ENCODE measurements around the gene U2AF2.
A peak's percentile ranks its signal among the peaks of the same experiment; 100 is the strongest.

Gene U2AF2

GRCh38 chr19:55632463-55632834 lies 22.4 kb upstream of the U2AF2 start:
- peak; percentile 86 to 98 for DNase-seq
- intact Hi-C loops (cut with DNase I; ENCODE audit: low total_unique reads) = loop anchor here (5.0 to 10.0 kb wide), 2 partner anchors 35 to 228 kb away; partner anchors contain the start of genes FIZ1 and UBE2S
- no peaks in the 10 kb centered on the region for H3K9me3 ChIP-seq

GRCh38 chr19:55633861-55634260 lies 21.0 kb upstream of the U2AF2 start:
- H3K4me3 ChIP-seq = no peak overlapping the region
- H3K27ac ChIP-seq = peak overlapping the region in 1 of 2 donors; percentile 100
- TF ChIP-seq, protein P1, sequence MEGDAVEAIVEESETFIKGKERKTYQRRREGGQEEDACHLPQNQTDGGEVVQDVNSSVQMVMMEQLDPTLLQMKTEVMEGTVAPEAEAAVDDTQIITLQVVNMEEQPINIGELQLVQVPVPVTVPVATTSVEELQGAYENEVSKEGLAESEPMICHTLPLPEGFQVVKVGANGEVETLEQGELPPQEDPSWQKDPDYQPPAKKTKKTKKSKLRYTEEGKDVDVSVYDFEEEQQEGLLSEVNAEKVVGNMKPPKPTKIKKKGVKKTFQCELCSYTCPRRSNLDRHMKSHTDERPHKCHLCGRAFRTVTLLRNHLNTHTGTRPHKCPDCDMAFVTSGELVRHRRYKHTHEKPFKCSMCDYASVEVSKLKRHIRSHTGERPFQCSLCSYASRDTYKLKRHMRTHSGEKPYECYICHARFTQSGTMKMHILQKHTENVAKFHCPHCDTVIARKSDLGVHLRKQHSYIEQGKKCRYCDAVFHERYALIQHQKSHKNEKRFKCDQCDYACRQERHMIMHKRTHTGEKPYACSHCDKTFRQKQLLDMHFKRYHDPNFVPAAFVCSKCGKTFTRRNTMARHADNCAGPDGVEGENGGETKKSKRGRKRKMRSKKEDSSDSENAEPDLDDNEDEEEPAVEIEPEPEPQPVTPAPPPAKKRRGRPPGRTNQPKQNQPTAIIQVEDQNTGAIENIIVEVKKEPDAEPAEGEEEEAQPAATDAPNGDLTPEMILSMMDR (IDR thresholded peaks at IDR 0.05) = no peak
- intact Hi-C loops (cut with DNase I; ENCODE audit: low total_unique reads) = loop anchor here (5.0 to 10.0 kb wide), 2 partner anchors 37 to 229 kb away; partner anchors contain the start of genes FIZ1 and UBE2S
- H3K27me3 ChIP-seq = no peaks in the 10 kb centered on the region
- H3K9me3 ChIP-seq = no peaks in the 10 kb centered on the region
- no peak for DNase-seq
- H3K4me1 ChIP-seq = peaks cover 5 to 38% (median 31%) of the 10 kb centered on the region in 4 donors
- H3K36me3 ChIP-seq = peaks cover 0 to 6% (median 0%) of the 10 kb centered on the region in 3 donors

More at GRCh38 chr19:55632463-55632834, 22.4 kb upstream of the U2AF2 start:
- H3K36me3 ChIP-seq = no peaks in the 10 kb centered on the region
- TF ChIP-seq, protein P1 (IDR thresholded peaks at IDR 0.05) = peak; percentile 81 to 90
- H3K27ac ChIP-seq = peak overlapping the region in 1 of 2 donors; percentile 35
- H3K4me1 ChIP-seq = peaks cover 5 to 24% (median 23%) of the 10 kb centered on the region in 4 donors
- no peaks in the 10 kb centered on the region for H3K27me3 ChIP-seq
- H3K4me3 ChIP-seq = no peak overlapping the region

- peaks cover 0 to 6% (median 0%) of the 10 kb centered on the region in 3 donors for H3K36me3 ChIP-seq
- H3K4me1 ChIP-seq = peaks cover 5 to 53% (median 44%) of the 10 kb centered on the region in 4 donors
- intact Hi-C loops (cut with DNase I; ENCODE audit: low total_unique reads) = loop anchor here (10.0 kb wide), 1 partner anchor 231 kb away; the partner anchor contains the start of gene UBE2S
- H3K4me3 ChIP-seq = peak overlapping the region; percentile 95 to 99
- TF ChIP-seq, protein P1 (IDR thresholded peaks at IDR 0.05) = no peak
- peak overlapping the region; percentile 99 to 100 for H3K27ac ChIP-seq
- DNase-seq = no peak
- H3K9me3 ChIP-seq = no peaks in the 10 kb centered on the region
- no peaks in the 10 kb centered on the region for H3K27me3 ChIP-seq
Measured at GRCh38 chr19:55635334-55635717, 19.5 kb upstream of the U2AF2 start.

DNA sequence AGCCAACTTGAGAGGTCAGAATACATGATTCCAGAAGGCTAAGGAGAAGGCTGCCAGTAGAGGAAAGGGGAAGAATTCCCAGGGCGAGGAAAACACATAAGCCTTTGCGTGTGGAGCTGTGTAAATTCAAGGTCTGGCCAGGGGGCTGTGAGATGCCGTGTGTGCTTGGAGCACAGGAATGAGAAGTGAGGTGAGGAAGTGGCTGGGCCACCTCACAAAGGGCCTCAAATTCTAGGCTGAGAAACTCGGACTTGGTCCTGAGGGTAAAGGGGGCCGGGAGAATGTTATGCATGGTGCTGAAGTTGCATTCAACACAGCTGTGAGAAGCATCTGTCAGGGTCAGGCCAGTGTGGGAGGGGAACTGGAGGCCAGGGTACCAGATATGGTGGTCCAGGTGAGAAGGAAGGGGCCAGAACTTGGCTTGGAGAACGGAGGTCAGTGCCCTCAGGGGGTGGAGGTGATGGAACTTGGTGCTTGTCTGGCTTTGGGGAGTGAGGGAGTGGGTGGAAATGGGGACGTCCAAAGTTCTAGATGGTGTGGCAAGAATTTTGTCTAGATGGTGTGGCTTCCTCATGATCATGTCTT lies 18.9 kb upstream of the U2AF2 start:
- H3K9me3 ChIP-seq = no peaks in the 10 kb centered on the region
- H3K27ac ChIP-seq = peak overlapping the region; percentile 99 to 100
- no peaks in the 10 kb centered on the region for H3K27me3 ChIP-seq
- peaks cover 0 to 6% (median 0%) of the 10 kb centered on the region in 3 donors for H3K36me3 ChIP-seq
- TF ChIP-seq, protein P1 (IDR thresholded peaks at IDR 0.05) = no peak
- intact Hi-C loops (cut with DNase I; ENCODE audit: low total_unique reads) = loop anchor here (10.0 kb wide), 1 partner anchor 231 kb away; the partner anchor contains the start of gene UBE2S
- peaks cover 5 to 56% (median 47%) of the 10 kb centered on the region in 4 donors for H3K4me1 ChIP-seq
- DNase-seq = no peak
- peak overlapping the region; percentile 95 to 99 for H3K4me3 ChIP-seq

DNA sequence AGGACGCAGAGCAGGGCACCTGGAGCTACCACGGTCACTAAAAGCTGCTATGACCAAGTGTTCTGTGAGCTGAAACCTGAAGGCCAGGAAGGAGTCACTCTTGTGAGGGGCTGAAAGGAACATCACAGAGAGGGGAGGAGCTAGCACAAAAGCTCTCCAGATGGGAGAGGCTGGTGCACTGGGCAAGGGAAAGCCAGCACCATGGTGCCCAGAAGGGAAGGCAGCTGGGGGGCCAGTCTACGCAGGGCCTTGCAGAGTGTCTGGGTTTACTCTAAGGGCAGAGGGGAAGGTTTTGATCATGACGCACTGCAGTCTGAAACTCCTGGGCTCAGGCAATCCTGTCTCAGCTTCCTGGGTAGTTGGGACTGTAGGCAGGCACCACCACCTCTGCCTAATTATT lies 18.1 kb upstream of the U2AF2 start:
- Histone ChIP-seq H3K4me3 (peak overlapping the region in 1 of 2 donors; percentile 95), H3K4me1 (peaks cover 5 to 60% (median 51%) of the 10 kb centered on the region in 4 donors), H3K27ac (peak overlapping the region in 1 of 2 donors; percentile 100), H3K36me3 (peaks cover 0 to 6% (median 0%) of the 10 kb centered on the region in 3 donors), H3K9me3 (no peaks in the 10 kb centered on the region), H3K27me3 (no peaks in the 10 kb centered on the region)
- no peak for DNase-seq
- intact Hi-C loops (cut with DNase I; ENCODE audit: low total_unique reads) = loop anchor here (10.0 kb wide), 1 partner anchor 232 kb away; the partner anchor contains the start of gene UBE2S
- TF ChIP-seq, protein P1 (IDR thresholded peaks at IDR 0.05) = no peak
